NCI-H1694 (cell line): ENCODE results near the gene PPARG.

Source experiments
- DNase-seq: peaks from one replicate; lab custom pipeline; 2025; lab: John Stamatoyannopoulos, UW

Gene PPARG

GRCh38 chr3:12483410-12483809 lies 194.5 kb downstream of the PPARG start:
- no peak for DNase-seq

- DNase-seq, result no peak
Measured at GRCh38 chr3:12483872-12484197, 195.0 kb downstream of the PPARG start.
